Measurements from ENCODE around the gene RRAS2. TPM values are rescaled to one million over a fixed set of nuclear protein-coding genes. Genes with fewer than 3 reads are reported as not detected.

RRAS2 gene
- total and polyA plus RNA-seq, 10 of the 15 experiments (the other 5 are each of a cell fraction or from before 2014, with no cell fraction given) = 26.9 to 72.4 (median 45.4) TPM

DNA sequence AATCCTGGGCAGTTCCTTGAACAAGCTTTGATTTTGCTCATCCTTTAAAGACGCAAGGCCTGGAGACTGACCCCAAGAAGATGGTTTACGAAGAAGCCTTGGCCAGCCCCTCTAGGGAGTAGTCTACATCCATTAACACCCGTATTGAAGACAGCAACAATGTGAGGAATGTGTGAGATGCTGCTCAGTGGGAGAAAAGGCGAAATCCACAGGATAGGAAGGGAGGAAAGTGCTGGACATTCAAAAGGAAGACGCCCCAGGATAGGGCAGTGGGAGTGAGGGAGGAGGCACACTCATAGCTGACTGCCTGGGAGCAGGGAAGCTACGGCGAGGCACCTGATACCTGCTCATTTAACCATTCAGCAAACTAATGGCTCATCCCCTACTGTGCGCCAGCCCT, 114.1 kb downstream of the RRAS2 start:
- Histone ChIP-seq H3K9ac (ENCODE audit: control insufficient read depth, insufficient read depth, low read length) (no peak overlapping the region), H3K27ac (ENCODE audit: control insufficient read depth, insufficient read depth) (no peak overlapping the region), H3K4me2 (ENCODE audit: control insufficient read depth, insufficient read depth) (no peak overlapping the region), H3K9me3 (replicated peaks; ENCODE audit: control insufficient read depth, insufficient read depth, low read length) (no peaks in the 10 kb centered on the region), H3K36me3 (ENCODE audit: control insufficient read depth in 2 of 2, insufficient read depth in 2 of 2, low read length in 1 of 2) (no peaks in the 10 kb centered on the region), H3K4me3 (no peak overlapping the region), H2AFZ (ENCODE audit: control insufficient read depth, low read depth, low read length) (no peak overlapping the region), H4K20me1 (ENCODE audit: control insufficient read depth, insufficient read depth) (no peaks in the 10 kb centered on the region), H3K27me3 (replicated peaks in 1 of 2; ENCODE audit: control insufficient read depth in 2 of 2, insufficient read depth in 2 of 2, low read length in 1 of 2) (no peaks in the 10 kb centered on the region; a peak in 1 of 4 replicates), H3K4me1 (ENCODE audit: control insufficient read depth, insufficient read depth, low read length) (no peaks in the 10 kb centered on the region; the same call in 1 of the 2 replicates), H3K79me2 (ENCODE audit: control insufficient read depth, insufficient read depth, low read length) (no peaks in the 10 kb centered on the region)
- POLR2A ChIA-PET = no interaction called here
- CTCF ChIA-PET = interaction anchor here (0.6 kb wide), 1 partner anchor 1497 kb away, joined by 3 read pairs; no protein-coding TSS in a partner anchor
- no peak for ATAC-seq
- RAD21 ChIA-PET (ENCODE audit: unreplicated experiment) = no interaction called here
- WGBS (ENCODE audit: insufficient coverage, insufficient replicate concordance, low lambda C conversion rate, missing lambda C conversion rate) = 47% methylated on average over 8 of the region's 8 CpGs
- BruUV-seq (replicated peaks) = no TSS peak
- DNase-seq (ENCODE audit: low read depth, low spot score) = no peak
- in situ Hi-C loops (cut with MboI) (loop anchor here (5.0 kb wide), 2 partner anchors 288 to 473 kb away; no protein-coding TSS in a partner anchor), intact Hi-C loops (cut with micrococcal nuclease; ENCODE audit: unreplicated experiment) (loop anchor here (10.0 kb wide), 1 partner anchor 760 kb away; no protein-coding TSS in a partner anchor)
- FAIRE-seq = no peak
- TF ChIP-seq GABPA (IDR thresholded peaks at IDR 0.05; ENCODE audit: low read depth) (no peak), NFIC (IDR thresholded peaks at IDR 0.05; ENCODE audit: low read depth, low read length) (no peak), MTA3 (IDR thresholded peaks at IDR 0.05; ENCODE audit: borderline replicate concordance, low read length) (no peak), MYC (IDR thresholded peaks at IDR 0.05; ENCODE audit: insufficient read depth, insufficient read length, insufficient replicate concordance, low read length, severe bottlenecking) (no peak), BHLHE40 (IDR thresholded peaks at IDR 0.05; ENCODE audit: borderline replicate concordance in 1 of 2, low read depth in 2 of 2, low read length in 1 of 2) (no peak)
- TF ChIP-seq, protein P1, sequence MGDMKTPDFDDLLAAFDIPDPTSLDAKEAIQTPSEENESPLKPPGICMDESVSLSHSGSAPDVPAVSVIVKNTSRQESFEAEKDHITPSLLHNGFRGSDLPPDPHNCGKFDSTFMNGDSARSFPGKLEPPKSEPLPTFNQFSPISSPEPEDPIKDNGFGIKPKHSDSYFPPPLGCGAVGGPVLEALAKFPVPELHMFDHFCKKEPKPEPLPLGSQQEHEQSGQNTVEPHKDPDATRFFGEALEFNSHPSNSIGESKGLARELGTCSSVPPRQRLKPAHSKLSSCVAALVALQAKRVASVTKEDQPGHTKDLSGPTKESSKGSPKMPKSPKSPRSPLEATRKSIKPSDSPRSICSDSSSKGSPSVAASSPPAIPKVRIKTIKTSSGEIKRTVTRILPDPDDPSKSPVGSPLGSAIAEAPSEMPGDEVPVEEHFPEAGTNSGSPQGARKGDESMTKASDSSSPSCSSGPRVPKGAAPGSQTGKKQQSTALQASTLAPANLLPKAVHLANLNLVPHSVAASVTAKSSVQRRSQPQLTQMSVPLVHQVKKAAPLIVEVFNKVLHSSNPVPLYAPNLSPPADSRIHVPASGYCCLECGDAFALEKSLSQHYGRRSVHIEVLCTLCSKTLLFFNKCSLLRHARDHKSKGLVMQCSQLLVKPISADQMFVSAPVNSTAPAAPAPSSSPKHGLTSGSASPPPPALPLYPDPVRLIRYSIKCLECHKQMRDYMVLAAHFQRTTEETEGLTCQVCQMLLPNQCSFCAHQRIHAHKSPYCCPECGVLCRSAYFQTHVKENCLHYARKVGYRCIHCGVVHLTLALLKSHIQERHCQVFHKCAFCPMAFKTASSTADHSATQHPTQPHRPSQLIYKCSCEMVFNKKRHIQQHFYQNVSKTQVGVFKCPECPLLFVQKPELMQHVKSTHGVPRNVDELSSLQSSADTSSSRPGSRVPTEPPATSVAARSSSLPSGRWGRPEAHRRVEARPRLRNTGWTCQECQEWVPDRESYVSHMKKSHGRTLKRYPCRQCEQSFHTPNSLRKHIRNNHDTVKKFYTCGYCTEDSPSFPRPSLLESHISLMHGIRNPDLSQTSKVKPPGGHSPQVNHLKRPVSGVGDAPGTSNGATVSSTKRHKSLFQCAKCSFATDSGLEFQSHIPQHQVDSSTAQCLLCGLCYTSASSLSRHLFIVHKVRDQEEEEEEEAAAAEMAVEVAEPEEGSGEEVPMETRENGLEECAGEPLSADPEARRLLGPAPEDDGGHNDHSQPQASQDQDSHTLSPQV (IDR thresholded peaks at IDR 0.05) = no peak
- TF ChIP-seq, protein P2, sequence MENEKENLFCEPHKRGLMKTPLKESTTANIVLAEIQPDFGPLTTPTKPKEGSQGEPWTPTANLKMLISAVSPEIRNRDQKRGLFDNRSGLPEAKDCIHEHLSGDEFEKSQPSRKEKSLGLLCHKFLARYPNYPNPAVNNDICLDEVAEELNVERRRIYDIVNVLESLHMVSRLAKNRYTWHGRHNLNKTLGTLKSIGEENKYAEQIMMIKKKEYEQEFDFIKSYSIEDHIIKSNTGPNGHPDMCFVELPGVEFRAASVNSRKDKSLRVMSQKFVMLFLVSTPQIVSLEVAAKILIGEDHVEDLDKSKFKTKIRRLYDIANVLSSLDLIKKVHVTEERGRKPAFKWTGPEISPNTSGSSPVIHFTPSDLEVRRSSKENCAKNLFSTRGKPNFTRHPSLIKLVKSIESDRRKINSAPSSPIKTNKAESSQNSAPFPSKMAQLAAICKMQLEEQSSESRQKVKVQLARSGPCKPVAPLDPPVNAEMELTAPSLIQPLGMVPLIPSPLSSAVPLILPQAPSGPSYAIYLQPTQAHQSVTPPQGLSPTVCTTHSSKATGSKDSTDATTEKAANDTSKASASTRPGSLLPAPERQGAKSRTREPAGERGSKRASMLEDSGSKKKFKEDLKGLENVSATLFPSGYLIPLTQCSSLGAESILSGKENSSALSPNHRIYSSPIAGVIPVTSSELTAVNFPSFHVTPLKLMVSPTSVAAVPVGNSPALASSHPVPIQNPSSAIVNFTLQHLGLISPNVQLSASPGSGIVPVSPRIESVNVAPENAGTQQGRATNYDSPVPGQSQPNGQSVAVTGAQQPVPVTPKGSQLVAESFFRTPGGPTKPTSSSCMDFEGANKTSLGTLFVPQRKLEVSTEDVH (IDR thresholded peaks at IDR 0.05; ENCODE audit: low read depth, partially characterized antibody) = no peak
- SMC1A ChIA-PET (ENCODE audit: uncharacterized antibody, unreplicated experiment) = no interaction called here
